HS-5 (cell line): ENCODE data around the gene KLHL26.
"Not testable (repeated sequence)": the region's sequence is repeated elsewhere in the genome, so short reads cannot be mapped to it uniquely, and the experiment has no call there.

Source experiments
- DNase-seq: peaks from one replicate; pipeline ENCODE4 v3.0.0-alpha.2; 2012; ENCODE audit warnings: low read depth

The KLHL26 gene

DNA sequence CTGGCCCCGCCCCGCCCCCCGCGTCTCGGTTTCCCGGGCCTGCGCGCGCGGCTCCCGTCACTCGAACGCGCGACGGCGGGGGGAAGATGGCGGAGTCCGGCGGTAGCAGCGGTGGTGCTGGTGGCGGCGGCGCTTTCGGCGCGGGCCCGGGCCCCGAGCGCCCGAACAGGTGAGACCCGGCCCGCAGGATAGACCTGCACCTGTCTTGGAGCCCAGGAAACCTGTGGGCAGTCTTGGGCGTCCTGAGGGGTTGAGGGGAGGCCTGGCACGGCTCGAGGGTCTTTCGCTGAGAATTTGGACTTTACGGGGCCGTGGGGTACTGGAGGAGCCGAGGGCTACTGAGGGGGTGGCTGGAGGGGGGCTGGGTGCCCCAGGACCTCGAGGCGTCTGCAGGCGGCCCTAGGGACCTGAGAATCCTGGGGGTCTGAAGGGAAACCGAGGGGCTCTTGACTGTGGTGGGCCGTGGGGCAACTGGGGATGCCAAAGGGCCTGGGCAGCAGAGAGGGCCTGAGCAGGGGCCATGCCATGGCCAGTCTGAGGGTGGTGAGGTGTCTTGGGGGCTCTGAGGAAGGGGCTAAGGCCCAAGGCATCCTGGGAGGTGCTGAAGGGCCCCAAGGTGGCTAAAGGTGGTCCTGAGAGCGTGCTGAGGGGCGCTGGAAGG is at the start of gene KLHL26:
TSS of gene KLHL26 (plus strand) at position 60 of the 661 bp plus-strand sequence. CDS start at position 87, 27 bp downstream.
- no peak for DNase-seq

DNA sequence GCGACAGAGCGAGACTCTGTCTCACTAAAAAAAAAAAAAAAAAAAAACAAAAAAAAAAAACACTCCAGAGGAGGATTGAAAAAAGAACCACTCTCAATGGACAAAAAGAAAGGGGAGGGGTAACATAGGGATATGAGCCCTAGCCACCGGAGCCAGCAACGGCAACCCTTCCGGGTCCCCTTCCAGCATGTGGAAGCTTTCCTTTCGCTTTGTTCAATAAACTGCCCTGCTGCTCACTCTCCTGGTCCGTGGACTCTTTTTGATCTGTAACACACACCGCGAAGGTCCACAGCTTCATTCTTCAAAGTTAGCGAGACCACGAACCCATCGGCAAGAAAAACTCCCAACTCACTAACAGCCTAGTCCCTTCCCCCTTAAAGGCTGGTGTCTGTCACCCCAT is 49.3 kb upstream of the KLHL26 start:
- DNase-seq: no peak

DNA sequence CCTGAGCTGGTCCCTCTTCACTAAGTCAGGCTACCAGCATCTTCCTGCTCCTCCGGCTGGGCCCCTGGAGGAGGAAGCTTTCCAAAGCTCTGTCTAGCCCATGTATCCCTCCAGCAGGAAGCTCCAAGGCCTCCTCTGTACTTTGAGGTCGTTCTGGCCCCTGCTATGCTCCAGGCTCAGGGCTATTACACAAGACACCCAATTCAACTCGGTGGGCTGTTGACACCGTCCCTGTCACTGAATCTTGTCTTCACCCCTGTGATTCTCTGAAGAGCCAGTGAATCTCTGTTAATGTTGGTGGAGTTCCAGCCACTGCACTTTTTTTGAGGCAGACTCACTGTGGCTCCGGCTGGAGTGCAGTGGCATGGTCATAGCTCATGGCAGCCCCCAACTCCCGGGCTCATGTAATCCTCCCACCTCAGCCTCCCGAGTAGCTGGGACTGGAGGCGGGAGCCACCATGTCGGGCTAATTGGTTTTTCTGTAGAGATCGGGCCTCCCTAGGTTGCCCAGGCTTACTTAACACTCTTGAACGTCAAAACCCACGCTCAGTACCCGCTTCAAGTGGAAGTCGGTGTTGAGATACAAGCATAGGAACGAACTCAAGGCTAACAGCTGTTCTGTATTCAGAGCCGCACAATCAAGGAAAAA is 48.7 kb upstream of the KLHL26 start:
- DNase-seq: peak; percentile 19

DNA sequence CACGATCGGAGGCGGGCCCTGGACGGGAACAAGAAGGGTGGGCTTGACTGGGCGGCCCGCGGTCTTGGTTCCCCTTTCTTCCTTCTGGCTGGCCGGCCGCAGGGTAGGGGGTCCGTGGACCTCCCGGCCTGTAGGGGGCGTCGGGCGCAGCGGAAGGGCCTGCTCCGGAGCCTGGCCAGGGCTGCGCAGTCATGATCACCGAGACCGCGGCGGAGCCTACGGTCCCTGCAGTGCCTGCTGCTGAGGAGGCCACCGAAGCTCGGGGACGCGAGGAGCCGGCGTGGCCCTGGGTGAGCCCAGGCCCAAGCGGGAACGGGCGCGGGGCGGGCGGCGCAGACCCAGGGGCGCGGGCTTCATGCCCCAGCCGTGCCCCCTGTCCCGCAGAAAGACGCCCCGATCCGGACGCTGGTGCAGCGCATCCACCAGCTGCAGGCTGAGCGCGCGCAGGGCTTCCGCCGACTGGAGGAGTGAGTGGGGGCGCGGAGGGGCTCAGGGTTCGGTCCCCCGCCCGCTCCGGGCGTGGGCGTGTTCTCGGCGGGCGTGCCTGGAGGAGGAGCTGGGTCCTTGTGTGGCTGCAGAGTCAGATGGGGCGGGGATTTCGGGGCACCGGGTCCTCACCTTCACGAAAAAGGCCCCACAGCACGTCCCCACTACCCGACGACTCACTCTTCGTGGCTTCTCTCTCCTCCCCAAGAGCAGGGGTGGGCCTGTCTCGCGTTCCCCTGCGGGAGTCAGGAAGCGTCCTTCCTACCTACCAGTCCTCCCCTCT is 48.0 kb upstream of the KLHL26 start, which contains the start of gene REX1BD:
TSS of gene REX1BD (plus strand) at position 188 of the 769 bp plus-strand sequence. CDS start at position 192, 4 bp downstream.
- DNase-seq: peak; percentile 48

DNA sequence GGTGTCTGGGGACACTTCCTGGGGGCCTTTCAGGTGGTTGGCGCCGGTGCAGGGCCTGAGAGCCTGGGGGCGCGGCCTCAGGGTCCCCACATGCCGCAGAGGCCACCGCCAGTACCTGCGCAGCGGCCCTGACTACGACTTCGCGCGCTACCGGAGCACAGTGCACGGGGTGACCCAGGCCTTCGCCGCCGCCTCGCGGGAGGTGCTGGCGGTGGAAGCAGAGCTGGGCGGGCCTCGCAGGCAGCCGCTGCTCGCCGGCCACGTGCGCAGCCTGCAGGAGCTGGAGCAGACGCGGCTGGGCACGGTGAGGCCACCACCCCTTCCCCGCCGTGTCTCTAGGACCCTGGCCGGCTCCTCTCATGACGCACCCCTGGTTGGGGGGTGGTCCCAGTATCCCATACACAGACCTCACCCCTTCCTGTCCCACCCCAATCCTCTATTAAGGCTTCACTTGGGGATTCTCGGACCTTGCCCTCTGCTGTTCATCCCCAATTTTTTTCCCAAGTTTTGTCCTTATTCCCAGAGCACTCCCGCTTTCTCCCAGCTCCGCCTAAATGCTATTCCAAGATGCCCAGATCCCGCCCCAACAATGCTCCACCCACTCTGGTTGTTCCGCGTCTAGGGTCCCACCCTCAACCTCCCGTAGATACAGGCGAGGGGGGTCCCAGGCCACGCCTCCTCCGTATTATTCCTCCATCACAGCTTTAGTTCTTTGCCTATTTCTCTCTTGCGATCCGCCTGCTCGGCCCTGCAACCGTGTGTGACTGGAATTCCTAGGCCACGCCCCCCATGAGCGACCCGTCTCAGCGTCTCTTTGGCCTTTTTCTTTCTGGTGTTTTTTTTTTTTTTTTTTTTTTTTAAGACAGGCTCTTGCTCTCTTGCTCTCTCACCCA is 47.2 kb upstream of the KLHL26 start:
- DNase-seq: peak; percentile 32

- no peak for DNase-seq
These were observed 46.3 kb upstream of the KLHL26 start for GRCh38 chr19:18590273-18591272.

GRCh38 chr19:18591735-18592385 is 45.0 kb upstream of the KLHL26 start:
- no peak for DNase-seq

DNA sequence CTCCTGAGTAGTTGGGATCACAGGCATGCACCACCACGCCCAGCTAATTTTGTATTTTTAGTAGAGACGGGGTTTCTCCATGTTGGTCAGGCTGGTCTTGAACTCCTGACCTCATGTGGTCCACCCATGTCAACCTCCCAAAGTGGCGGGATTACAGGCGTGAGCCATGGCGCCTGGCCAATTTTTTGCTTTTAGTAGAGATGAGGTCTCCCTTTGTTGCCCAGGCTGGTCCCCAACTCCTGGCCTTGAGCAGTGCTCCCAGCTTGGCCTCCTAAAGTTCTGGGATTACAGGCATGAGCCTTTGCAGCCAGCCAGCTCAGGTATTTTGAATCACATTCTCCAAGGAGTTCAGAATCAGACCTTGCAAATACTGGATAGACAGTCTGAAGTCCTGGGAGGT is 44.1 kb upstream of the KLHL26 start:
- not testable (repeated sequence) for DNase-seq

- DNase-seq: no peak
These were observed 43.3 kb upstream of the KLHL26 start for GRCh38 chr19:18593367-18594095.

DNA sequence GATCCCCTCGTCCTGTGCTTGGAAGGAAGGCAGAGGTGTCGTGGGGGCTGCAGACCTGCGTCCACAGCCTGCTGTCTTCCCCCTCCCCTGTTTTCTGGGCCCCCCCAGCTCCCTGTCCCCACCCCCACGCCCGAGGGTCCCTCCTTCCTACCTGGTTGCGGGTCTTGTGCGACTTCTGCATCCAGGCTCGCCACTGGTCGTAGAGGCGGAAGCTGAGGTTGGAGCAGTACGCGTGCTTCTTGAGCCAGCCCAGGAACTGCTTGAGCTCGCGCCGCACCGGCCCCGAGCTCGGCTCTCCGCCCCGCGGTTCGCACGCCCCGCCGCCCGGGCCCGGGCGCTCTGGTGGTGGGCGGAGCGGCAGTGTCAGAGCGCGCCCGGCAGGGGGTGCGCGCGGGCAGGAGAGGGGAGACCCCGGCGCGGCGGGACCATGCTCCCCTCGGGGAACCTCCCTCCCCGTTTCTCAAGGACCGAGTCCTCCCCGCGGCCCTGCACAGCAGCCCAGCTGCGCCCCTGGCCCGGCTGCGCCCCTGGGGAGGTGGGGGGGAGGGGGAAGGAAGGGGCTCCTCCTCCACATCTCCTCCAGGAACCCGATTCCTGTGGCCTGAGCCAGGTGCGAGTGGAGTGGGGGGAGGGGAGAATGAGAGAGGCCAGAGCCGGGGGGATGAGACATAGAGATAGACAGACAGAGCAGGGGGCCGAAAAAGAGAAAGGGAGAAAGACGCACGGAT is 42.6 kb upstream of the KLHL26 start:
- no peak for DNase-seq

DNA sequence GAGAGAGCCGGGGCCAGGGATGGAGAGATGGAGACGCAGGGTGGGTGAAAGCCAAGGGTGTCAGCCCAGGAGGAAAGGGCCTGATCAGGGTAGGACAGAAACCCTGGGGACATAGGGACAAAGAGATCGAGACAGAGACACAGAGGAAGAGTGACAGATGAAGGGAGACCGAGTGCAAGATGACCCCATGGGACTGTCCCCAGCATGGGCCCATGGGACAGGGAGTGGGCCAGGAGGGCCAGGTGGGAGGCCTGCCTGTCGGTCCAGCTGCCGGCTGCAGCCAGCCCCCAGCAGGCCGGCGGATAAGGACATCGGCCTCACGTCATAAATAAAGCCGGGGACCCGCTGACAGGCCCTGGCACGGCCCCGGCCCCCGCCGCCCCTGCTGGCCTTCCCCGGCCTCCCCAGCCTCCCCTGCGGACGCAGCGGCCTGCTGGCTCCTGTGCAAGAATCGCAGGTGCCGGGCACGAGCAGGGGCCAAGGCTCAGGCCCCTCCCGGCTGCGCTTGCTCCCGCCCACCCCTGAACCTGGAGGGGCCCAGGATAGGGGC is 41.9 kb upstream of the KLHL26 start:
- DNase-seq: no peak

GRCh38 chr19:18595475-18595874 is 41.4 kb upstream of the KLHL26 start:
- DNase-seq: no peak

- DNase-seq: no peak
These were observed 40.1 kb upstream of the KLHL26 start for GRCh38 chr19:18596752-18597157.

GRCh38 chr19:18597809-18598660 is 38.8 kb upstream of the KLHL26 start:
- no peak for DNase-seq

DNA sequence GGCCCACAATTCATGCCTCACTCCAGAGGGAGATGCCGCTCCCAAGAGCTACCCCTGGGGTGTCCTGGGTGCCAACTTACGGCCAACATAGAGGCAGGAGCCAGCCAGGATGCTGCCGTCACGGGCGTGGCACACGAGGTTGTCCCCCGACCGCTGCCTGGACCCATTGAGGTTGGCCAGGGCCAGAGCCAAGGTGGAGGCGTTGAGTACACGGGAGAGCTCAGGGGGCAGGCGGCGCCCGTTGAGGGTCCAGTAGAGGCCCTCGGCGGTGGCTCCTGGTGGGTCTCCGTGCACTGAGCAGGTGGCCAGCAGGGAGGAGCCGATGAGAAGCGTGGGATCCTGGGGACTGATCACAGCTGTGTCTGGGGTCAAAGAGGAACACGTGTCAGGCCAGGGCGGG is 37.3 kb upstream of the KLHL26 start:
- no peak for DNase-seq

GRCh38 chr19:18600692-18601397 is 36.0 kb upstream of the KLHL26 start:
- DNase-seq: not testable (repeated sequence)

DNA sequence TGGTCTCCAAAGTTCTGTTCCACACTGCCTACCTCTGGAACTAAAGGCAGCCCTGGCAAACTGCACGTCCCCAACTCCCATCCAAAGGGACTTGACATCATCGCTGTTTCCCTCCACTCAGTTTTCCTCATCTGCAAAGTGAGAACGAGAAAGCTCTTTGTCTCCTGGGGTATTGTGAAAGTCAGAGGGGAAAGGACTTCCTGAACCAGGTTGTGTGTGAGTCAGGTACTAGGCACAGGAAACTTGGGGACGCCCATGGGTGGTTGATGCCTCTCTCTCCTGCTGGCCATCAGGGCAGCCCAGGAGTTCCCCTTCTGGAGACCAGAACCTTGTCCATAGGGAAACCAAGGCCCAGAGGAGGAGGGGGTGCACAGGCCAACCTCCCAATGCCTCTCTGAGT is 35.0 kb upstream of the KLHL26 start:
- DNase-seq: no peak
